Uterus (tissue), 2 donors: ENCODE measurements around the gene STAB2.

Source experiments
- CTCF ChIP-seq, 4 experiments: fragments of 200-600 bp in 2 of 4; fragments of 450-650 bp in 2 of 4; sonication (generic) in 2 of 4; IDR thresholded peaks; one replicate each; pipeline ENCODE4 v1.5.1; 2016 to 2019; ENCODE audit warnings: antibody characterized with exemption in 4 of 4, mild to moderate bottlenecking in 2 of 4, moderate library complexity in 1 of 4
- POLR2A ChIP-seq, 2 donors: fragments of 450-650 bp; IDR thresholded peaks; one replicate each; pipeline ENCODE4 v1.6.1; 2016; ENCODE audit warnings: antibody characterized with exemption in 2 of 2, mild to moderate bottlenecking in 1 of 2, moderate library complexity in 1 of 2

GRCh38 chr12:103538397-103538796 is 48.7 kb upstream of the STAB2 start:
- TF ChIP-seq CTCF (IDR thresholded peaks at IDR 0.05): no peak
- no peak for TF ChIP-seq POLR2A (IDR thresholded peaks at IDR 0.05)
